ENCODE results near the gene LMNTD2.

LMNTD2 gene

DNA sequence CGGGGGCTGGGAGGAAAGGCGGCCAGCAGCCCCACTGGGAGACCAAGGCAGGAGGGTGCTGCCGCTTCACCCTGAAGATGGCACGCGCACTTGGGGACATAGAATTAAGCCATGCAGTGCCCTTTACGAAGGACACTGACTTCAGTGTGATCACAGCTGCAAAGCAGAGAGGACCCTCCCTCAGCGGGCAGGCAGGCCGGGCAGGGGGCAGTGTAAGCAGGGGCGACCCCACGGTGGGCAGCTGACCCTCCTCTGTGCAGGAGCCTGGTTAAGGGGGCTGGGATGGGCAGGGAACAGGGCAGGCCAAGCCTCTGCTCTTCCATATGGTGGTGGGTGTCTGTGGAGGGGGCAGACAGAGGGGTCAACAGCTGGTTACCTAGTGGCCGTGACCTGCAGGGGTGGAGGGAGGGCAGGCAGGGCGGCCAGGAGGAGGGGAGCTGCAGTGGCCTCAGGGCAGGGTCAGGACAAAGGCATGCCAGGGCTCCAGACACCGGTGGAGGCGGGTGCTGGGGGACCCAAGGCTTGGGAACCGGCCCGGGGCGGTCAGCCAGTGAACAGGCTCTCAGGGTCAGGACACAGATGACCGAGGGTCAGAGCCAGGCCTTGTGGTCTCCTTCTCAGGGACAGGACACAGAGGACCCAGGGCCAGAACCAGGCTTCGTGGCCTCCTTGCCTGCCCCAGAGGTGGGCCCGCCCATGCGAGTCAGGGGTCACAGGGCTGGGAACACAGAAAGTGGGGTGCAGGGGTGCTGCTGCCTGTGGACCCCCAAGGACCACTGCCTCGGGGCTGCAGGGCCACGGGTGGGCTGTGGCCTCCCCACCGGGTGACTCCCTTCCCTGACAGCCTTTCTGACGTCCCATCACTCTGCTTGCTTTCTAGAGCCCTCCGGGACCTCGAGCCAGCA, 7.2 kb downstream of the LMNTD2 start:
- DNase-seq = no peak

DNA sequence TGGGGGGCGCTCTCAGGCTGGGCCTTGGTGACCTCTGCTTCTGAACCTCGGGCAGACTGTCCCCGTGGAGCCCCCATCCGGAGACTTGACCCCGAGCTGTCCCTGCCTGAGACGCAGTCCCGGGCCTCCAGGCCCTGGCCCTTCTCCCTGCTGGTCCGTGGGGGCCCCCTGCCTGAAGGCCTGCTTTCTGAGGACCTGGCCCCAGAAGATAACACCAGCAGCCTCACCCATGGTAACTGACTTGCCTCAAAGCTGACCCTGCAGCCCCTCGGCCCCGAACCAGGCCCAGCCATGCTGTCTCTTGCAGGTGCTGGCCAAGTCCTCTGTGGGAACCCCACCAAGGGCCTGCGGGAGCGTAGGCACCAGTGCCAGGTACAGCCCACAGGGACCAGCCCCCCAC, 8.9 kb downstream of the LMNTD2 start:
- DNase-seq = no peak

- no peak for DNase-seq
Measured at GRCh38 chr11:551131-551530, 9.4 kb downstream of the LMNTD2 start.

DNA sequence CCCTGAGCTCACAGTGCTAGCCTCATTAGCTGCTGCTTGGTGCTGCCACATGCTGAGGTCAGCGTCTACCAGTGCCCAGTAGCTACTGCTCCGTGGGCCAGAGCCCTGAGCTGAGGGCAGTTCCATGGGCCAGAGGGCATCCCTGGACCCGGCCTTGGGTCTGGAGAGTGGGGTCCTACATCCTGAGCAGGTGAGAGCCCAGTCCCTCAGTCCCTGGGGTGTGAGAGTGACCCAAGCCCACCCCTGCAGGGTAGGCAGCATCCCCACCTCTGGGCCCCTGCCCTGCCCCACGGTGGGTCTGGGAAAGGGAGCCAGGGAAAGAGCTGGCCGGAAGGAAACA, 9.8 kb downstream of the LMNTD2 start:
- no peak for DNase-seq

DNA sequence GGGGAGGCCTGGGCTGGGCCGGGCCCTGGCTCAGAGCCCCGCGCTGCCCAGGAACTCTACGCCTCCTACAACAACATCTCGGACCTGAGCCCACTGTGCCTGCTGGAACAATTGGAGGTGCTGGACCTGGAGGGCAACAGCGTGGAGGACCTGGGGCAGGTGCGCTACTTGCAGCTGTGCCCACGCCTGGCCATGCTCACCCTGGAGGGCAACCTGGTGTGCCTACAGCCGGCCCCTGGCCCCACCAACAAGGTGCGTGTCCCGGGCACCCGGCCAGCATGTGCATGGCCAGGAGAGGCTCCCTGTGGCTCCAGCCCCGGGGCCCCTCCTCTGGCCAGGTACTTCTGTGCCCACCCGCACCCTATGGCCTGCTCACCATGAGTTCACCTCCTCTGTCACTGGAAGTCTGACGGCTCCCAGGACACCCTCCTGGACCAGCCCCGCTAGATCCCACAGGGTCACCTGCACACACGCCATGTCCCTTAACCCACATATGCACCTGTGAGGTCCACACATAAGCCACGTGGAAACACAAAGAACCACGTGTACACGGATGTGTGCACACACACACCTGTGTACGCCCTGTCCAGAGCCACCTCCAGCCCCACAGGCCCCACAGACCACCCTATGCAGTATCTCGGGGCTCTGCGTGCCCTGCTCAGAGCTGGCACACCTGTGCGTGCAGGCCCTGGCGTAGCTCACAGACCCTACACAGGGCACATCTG, 10.4 kb downstream of the LMNTD2 start:
- no peak for DNase-seq

- DNase-seq = no peak
Measured at GRCh38 chr11:548700-549603, 11.6 kb downstream of the LMNTD2 start.

DNA sequence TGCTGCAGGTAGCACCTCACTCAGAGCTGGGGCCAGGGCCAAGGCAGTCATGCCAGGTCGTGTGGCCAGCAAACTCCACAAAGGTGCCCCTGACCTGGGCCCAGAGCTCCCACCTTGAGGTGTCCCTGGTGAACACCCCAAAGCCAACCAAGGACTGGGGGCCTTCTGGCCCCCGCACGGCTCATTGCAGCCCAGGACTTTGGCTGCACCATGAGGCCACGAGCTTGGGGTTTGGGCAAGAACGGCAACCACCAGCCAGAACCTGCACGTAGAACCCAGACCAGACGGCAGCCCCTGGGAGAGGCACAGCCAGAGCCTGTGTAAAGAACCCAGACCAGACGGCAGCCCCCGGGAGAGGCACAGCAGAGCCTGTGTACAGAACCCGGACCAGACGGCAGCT, 15.4 kb downstream of the LMNTD2 start:
- no peak for DNase-seq

DNA sequence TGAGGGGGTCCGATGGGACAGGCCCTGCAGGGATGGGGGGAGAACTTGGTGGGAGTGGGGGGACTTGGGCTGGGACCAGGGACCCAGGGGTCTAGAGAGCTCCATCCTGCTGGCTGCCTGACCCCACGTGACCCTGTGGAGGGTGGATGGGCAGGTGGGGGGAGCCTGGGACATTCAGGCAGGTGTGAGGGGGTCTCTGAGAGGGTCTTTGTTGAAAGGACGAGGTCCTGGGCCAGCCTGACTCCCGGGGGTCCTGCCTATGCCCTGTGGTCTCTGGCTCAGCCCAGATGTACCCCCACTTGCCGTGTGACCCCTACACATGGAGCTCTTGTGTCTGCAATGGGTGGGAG, 15.7 kb downstream of the LMNTD2 start:
- no peak for DNase-seq

GRCh38 chr11:541433-541885, 19.1 kb downstream of the LMNTD2 start:
- no peak for DNase-seq

GRCh38 chr11:540583-541432, 19.7 kb downstream of the LMNTD2 start:
- DNase-seq = no peak

GRCh38 chr11:539971-540481, 20.5 kb downstream of the LMNTD2 start:
- no peak for DNase-seq

DNA sequence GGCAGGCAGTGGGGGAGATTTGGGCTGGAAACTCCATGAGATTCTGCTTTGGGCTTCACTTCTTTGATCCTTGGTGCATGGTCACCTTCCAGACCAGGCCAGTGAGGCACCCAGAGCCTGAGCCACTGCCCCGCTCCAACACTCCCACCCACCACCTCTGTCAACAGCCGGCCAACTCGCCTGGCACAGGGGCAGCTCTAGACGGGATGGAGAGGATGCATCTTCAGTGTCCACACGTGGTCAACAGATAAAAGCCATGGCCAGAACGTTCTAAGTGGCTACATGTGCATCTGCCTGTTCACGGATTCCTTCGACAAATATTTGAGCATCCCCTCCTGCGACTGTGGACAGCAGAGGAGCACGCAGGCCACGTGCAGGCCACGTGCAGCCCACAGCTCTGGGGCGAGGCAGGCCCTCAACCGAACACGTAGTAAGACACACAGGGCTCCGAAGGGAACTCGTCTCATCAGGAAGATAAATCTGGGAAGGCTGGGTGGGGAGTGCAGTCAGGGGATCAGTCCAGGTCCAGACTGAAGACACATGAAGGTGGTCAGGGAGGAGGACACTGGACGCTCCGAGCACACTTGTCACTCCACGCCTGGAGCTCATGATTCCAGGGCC, 22.0 kb downstream of the LMNTD2 start:
- DNase-seq = no peak

DNA sequence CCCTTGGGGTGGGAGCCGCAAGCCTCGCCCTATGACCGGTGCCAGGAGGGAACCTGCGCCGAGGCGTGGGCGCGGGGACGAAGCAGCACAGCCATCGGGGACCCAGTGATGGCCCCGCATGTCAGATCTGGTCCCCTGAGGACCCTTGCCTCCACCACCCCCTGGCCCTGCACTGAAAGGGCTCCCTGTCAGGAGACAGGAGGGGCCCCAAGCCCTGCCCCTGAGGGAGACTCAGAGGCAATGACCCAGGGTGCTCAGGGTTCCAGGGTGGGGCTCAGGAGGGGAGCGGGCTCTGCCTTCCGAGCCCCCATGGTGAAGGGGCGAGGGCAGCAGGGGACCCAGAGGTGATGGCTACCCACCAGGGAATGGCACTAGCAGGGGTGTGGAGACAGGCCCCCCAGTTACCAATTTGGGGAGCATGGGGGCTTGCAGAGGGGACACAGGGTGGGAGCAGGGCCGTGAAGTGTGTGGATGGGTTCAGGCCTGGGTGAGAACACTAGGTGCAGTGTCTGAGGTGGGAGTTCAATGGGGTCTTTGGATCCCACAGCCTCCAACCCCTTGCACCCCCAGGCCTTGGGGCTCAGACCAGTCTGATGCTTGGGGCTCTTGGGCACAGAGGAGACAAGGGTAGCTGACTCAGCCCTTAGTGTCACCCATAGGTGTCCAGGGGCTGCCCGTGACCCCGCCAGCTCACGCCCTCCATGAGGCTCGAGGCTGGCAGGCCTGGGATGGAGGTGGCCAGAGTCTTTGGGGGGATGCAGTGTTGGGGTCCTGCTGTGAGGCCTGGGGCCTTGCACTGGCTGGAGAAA, 22.7 kb downstream of the LMNTD2 start:
- no peak for DNase-seq

- no peak for DNase-seq
Measured at GRCh38 chr11:536841-537621, 23.5 kb downstream of the LMNTD2 start, which contains the start of gene LRRC56. Gene LRRC56, plus strand, starts transcription at chr11:537527. Its CDS starts 3,158 bp downstream, at chr11:540685.

- peak; percentile 81 for DNase-seq
Measured at GRCh38 chr11:535519-536454, 24.8 kb downstream of the LMNTD2 start, which contains the start of gene HRAS. Gene HRAS, minus strand, starts transcription at chr11:535576.

DNA sequence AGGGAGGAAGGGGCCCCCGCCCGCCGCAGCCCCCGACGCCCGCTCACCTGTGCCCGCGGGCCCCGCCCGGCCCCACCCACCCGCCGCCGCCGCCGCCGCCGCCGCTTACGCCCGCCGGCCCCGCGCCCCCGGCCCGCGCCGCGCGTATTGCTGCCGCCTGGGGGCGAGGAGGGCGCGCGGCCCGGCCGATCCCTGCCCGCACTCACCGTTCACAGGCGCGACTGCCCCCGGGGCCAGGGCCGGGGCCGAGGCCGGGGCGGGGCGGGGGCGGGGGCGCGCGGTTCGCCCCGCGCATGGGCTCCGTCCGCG, 25.4 kb downstream of the LMNTD2 start:
- no peak for DNase-seq

- DNase-seq = no peak
Measured at GRCh38 chr11:534396-535209, 25.9 kb downstream of the LMNTD2 start.

Data from NCI-H446 treated with DMSO at 0.1 percent for 48 hours (cell line).